HG02884 (cell line): ENCODE measurements around the gene CPZ.
"Not testable (repeated sequence)": the region's sequence is repeated elsewhere in the genome, so short reads cannot be mapped to it uniquely, and the experiment has no call there.

Experiments
- ATAC-seq: cut with Tn5 transposase; IDR thresholded peaks from one replicate; pipeline ENCODE4 v1.9.1; 2021; ENCODE audit warnings: mild to moderate bottlenecking, moderate library complexity; ENCODE audit not compliant: unreplicated experiment

CPZ gene

GRCh38 chr4:8608714-8609391, 16.3 kb downstream of the CPZ start:
- no peak for ATAC-seq

DNA sequence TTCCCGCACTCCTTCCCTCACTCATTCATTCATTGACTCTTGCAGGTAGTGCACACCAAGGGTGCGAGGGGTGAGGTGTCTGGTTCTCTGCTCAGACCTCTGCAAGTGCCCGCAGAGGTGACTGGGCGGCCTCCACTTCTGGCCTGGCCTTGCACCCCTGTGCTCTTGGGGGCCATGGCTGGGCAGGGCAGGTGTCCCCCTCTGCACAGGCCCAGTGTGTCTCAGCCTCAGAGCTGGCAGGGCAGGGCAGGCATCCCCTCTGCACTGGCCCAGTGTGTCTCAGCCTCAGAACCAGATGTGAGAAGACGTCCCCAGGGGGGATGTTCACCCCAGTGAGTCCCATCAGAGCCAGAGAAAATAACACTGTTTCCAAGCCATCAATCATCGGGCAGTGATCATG, 16.8 kb downstream of the CPZ start:
- ATAC-seq, result no peak

- no peak for ATAC-seq
Measured at GRCh38 chr4:8609824-8610350, 17.3 kb downstream of the CPZ start.

GRCh38 chr4:8610858-8611616, 18.5 kb downstream of the CPZ start:
- no peak for ATAC-seq

DNA sequence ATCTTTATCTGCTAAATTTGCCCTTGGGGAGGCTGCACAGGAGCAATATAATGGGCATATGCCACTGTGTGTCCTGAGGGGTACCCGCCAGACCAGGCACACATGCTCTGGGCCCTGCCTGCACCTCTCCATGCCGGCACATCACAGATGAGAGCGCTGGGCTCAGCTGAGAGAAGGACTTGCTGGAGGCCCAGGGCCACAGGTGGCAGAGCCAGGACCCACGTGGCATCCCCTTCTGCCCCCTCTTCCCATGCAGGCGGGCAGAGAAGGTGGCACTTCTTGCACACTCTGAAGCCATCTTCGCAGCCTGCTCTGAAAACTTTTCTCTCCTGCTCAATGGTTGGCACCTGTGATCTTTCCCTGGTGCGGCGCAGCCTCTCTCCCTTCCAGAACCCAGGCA, 20.1 kb downstream of the CPZ start:
- no peak for ATAC-seq

DNA sequence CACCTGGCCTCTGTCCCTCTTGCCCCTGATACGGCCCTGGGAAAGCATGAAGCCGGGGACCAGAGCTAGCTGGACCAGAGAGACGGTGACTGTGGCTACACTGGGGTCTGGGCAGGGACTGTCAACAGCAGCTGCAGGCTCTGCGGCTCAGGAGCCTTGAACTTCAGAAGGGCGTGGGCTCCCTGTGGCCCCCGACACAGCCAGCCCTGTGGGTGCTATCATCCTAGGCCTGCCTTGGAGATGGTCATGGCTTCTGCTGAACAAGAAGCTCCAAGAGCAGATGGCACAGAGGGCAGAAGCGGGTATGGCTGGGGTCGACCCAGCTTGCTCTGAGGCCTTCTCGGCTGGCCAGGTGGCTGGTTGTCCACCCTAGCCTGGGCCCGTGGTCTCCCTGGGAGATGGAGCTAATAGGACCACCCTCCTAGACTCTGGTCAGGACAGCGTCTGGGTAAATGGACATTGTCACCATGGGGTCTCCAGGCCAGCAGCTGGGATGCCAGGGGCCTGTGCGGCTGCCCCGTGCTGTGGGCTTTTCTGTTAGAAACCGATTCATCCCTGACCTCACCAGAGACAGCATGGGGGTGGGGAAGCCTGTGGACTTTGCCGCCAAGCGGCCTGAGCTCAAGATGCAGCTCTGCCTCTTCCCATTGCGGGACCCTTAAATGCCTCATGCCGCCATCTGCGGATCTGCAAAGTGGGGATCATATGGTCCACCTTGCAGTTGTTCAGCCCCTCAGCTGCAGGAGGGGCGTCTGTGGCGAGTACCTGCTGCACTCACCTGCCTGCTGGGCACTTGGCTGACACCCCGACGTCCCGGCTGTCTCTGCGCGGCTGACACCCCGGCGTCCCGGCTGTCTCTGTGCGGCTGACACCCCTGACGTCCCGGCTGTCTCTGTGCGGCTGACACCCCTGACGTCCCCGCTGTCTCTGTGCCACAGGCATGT, 21.1 kb downstream of the CPZ start:
- ATAC-seq, result no peak

DNA sequence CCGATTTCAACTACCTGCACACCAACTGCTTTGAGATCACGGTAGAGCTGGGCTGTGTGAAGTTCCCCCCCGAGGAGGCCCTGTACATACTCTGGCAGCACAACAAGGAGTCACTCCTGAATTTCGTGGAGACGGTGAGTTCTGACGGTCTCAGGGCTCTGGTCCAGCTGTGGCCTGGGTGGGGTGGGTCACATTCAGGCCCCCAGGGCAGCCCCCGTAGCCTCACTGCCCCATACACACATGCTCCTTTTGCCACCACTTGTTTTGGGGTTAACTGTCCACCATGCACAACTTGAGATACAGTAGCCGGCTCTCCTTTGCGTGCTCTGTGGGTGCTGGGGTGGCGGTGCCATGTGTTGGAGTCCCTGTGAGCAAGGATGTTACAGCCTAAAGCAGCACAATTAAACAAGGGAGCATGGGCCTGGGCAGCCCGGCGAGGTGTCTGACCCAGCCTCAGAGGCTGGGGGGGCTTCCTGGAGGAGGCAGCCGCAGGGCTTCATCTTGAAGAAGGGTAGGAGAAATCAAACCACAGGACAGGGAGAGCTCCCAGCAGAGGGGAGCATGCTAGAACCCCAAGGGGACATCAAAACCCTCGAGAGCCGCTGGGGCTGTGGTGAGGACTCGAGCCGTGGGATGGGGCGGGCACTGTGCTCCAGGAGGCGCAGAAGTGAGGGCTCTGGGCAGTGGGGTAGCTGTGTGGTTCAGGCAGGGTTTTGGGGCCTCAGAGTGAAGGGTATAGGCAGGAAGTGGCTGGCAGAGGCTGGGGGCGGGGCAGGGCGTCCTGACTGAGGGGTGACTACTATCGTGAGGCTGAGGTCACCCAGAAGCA, 22.0 kb downstream of the CPZ start:
- ATAC-seq, result no peak

DNA sequence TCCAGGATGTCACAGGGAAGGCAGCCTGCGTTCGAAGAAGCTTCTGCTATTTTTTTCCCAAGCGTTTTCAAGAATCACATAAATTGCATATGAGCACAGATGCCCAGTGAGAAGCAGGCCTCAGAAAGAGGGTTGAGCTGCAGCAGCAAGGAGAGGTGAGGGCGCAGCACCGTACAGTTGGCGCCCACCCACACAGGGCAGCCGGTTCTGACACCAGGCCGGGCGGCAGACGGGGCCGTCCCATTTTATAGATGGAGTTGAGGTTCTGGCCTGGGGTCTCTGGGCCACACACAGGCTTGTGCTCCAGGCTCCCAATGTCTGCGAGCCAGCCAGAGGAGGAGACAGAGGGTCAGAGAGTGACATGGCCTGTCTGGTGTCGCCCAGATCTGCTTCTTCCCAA, 22.8 kb downstream of the CPZ start:
- no peak for ATAC-seq

DNA sequence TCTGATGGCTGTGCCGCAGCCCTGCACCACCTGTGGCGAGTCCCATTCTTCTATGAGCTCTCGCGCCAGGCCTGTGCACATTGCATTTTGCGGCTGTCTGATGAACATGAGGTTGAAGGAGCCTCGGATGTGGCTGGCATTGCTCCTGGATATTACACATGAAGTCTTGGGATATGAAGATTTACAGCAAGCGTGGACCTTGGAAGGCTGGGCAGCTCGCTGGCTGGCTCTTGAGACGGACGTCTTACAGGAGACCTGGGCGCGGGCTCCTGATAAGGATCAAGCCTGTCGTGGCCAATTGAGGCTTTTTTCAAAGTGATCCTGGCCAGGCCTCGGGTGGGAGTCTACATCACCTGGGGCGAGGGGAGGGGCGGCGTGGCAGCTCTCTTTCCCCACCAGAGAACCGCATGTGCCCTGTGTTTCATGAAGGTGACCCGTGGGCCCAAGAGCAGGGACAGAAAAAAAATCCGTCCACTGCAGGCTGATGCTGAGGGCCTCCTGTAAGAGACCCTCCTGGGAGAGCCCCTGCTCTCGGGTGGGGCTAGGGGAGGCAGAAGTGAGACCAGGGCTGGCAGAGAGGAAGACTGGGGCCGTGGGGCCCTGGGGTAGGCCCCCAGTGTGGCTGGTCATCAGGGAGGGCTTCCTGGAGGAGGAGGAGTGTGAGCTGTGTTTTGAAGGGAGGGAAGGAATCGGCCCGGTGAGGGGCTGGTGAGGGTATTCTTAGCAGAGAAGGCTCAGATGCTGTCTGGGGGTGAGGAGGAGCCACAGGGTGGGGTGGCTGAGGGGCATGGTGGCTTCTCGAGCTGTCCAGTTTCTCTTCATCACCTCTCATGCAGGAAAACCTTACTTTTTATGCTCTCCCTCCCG, 23.6 kb downstream of the CPZ start:
- ATAC-seq, result no peak

GRCh38 chr4:8616831-8617230, 24.3 kb downstream of the CPZ start:
- ATAC-seq, result no peak

- no peak for ATAC-seq
Measured at GRCh38 chr4:8617486-8618040, 25.0 kb downstream of the CPZ start.

DNA sequence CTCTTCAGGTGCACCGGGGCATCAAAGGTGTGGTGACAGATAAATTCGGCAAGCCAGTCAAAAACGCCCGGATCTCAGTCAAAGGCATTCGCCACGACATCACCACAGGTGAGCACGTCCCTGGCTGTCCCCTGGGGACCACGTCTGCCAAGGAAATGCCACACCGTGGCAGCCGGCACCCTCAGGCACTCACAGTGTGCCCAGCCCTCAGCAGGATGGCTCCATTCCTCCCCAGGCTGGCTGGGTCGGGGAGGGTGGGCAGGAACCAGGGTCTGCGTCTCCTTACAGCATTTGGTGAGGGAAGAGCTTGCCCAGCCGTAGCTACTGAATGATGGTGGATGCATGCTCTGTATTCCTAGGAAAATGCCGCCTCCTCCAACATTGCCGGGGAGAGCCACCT, 25.9 kb downstream of the CPZ start:
- ATAC-seq, result no peak

DNA sequence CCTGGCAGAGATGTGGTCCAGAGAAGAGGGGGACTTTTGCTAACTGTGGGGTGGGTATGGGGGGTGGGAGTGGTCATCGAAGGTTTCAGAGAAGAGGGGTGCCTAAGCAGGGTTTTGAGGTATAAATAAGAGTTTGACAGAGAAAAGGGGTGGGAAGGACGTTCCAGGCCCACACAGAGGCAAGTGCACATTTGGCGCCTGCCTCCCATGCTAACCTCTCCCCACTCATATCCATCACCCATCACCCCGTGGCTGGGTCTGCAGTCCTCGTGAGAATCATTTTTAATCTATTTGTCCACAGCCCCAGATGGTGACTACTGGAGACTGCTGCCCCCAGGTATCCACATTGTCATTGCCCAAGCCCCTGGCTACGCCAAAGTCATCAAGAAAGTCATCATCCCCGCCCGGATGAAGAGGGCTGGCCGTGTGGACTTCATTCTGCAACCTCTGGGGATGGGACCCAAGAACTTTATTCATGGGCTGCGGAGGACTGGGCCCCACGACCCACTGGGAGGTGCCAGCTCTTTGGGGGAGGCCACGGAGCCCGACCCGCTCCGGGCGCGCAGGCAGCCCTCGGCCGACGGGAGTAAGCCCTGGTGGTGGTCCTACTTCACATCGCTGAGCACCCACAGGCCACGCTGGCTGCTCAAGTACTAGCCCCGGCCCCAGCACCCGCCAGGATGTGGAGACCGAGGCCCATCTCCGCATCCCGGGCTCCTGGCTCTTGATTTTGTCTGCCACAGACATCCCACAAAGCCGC, 26.6 kb downstream of the CPZ start:
- ATAC-seq, result no peak

- ATAC-seq, result not testable (repeated sequence)
Measured at GRCh38 chr4:8621135-8621534, 28.6 kb downstream of the CPZ start.

DNA sequence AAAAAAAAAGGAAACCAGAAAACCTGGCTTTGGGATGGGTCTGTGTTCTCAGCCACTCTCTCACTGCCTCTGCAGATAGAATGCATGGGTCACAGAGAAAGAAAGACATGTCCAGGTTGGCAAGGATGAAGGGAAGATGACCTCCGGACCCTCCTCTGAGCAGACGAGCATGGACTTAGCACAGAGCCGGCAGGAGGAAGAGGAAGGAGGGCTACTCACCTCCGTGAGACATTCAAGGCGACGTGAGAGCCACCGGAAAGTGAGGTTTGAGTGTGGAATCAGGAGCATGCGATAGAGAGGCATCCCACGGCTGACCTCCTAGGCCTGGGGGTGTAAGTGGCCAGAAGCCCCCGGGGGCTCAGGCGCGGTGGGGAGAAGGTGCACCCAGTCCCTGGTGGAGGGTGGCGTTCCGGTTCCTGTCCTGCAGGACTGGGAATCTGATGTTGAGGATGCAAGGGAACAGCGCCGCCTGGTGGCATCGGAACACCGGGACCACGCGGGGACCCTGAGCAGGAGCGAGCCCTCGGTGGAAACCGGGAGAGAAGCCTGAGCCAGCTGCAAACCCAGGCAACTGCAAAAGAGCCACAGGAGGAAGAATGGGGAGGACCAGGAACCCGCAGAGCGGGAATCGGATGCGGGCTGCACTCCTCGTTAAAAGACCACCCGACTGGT, 32.2 kb downstream of the CPZ start:
- not testable (repeated sequence) for ATAC-seq

GRCh38 chr4:8630240-8630905, 37.8 kb downstream of the CPZ start:
- not testable (repeated sequence) for ATAC-seq

DNA sequence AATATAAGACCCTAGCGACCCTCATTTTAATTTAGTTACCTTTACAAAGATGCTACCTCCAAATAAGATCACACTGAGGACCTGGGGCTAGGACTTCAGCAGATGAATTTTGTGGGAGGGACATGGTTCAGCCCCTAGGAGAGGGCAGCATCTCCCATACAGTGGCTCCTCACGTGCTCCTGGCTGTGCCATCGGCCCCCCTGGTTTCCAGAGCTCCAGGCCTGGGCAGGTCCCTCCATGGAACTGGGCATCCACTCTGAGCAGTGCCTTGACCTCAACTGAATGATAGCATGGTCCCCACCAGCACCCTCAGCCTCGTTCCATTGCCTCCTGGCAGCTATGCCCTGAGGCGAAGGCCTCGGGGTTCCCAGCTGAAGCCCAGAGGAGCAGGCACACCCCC, 39.3 kb downstream of the CPZ start:
- ATAC-seq, result not testable (repeated sequence)
